ENCODE measurements around the gene UTP11.

The UTP11 gene

DNA sequence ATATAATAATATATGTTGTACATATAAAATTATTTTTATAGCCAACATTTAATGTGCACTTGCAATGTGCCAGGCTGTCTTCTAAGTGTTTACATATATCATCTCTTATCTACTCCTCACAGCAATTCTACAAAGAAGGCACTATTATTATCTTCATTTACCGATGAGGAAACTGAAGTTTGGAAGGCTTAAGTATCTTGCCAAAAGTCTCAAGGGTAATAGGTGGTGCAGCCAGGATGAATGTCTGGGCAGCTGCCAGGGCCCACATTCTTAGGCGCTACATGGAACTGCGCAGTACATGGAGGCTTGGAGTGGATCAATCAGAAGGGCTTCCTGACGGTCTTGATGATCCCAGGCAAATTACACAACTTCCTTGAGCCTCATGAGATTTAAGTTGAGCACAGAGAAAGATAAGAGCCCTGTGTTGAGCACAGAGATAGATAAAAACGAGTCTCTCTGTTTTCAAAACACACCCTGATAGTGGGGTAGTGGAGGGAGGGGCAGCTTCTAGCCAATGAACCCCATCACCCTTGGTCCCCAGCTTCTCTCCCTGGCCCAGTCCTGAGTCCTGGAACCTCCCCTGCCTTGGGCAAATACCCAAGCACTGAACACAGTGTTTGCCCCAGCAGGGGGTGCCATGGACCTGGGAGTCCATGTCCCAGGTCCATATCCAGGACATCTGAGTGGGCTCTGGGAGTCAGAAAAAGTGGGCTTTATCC, 24.8 kb downstream of the UTP11 start:
- H3K9ac ChIP-seq (ENCODE audit: low read depth in 1 of 2, low read length in 2 of 2): no peak overlapping the region
- no peak overlapping the region for H3K4me3 ChIP-seq (ENCODE audit: low read length in 2 of 2)
- H3K9me3 ChIP-seq (ENCODE audit: control insufficient read depth in 2 of 2, low read length in 2 of 2): no peaks in the 10 kb centered on the region
- no peaks in the 10 kb centered on the region for H3K36me3 ChIP-seq (ENCODE audit: control insufficient read depth in 2 of 2, insufficient read depth in 2 of 2, low read length in 2 of 2)
- no peaks in the 10 kb centered on the region for H3K4me1 ChIP-seq (ENCODE audit: control insufficient read depth in 2 of 2, insufficient read depth in 2 of 2, low read length in 2 of 2)
- H3K27me3 ChIP-seq (ENCODE audit: control insufficient read depth in 2 of 2, insufficient read depth in 2 of 2, low read length in 2 of 2): peaks cover 5 to 26% of the 10 kb centered on the region in 2 donors
- no peak overlapping the region for H3K27ac ChIP-seq (ENCODE audit: low read depth in 2 of 2, low read length in 2 of 2)

DNA sequence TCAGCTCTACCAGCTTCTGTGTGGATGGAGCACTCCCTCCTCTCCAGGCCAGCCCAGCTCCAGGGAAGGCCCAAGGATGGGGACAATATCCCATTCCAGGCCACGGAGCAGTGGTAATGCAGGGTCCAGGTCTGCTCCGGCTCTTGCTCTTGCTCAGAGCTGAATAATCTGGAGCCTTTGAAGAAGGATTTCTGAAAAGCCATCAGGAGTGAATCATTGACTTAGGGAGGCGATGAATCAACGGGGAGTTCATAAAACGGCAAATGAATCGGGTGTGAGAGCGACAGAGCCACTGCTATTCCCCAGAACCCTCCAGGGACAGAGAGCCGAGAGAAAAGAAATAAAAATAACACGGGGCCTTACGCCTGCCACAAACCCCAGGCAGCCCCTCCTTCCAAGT, 26.3 kb downstream of the UTP11 start:
- H3K27me3 ChIP-seq (ENCODE audit: control insufficient read depth in 2 of 2, insufficient read depth in 2 of 2, low read length in 2 of 2): peaks cover 18 to 40% of the 10 kb centered on the region in 2 donors
- H3K4me3 ChIP-seq (ENCODE audit: low read length in 2 of 2): no peak overlapping the region
- no peaks in the 10 kb centered on the region for H3K4me1 ChIP-seq (ENCODE audit: control insufficient read depth in 2 of 2, insufficient read depth in 2 of 2, low read length in 2 of 2)
- H3K27ac ChIP-seq (ENCODE audit: low read depth in 2 of 2, low read length in 2 of 2): no peak overlapping the region
- H3K9ac ChIP-seq (ENCODE audit: low read depth in 1 of 2, low read length in 2 of 2): no peak overlapping the region
- no peaks in the 10 kb centered on the region for H3K36me3 ChIP-seq (ENCODE audit: control insufficient read depth in 2 of 2, insufficient read depth in 2 of 2, low read length in 2 of 2)
- no peaks in the 10 kb centered on the region for H3K9me3 ChIP-seq (ENCODE audit: control insufficient read depth in 2 of 2, low read length in 2 of 2)

DNA sequence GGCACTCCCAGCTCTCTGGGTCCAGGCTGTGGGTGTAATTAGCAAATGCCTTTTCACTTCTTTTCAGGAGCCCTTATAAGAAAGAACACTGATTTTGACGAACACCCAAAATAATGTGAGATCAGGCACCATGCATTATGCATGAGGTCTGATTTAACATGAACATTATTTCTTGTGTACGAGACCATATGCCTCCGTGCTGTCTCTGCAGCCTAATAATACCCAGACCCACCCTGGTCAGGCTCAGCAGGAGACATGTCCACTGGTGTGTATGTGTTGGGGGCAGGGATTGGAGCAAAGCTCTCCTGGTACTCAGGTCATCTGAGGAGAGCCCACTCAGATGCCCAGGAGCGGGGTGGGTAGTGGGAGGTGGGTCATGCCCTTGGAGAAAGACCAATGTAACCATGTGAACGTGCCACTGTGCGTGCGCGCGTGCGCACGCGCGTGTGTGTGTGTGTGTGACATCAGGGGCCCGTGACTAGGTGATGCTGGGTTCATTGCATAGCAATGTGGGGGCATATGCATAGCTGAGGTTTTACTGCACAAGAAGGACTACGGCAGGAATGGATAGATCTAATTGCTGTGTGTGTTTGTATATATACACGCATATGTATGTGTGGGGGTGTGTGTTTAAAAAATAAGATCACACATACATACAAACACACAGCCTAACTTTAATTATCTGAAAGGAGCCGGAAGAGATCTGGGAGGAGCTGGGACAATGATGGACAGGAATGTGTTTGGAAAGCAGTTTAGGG, 27.0 kb downstream of the UTP11 start:
- H3K9me3 ChIP-seq (ENCODE audit: control insufficient read depth in 2 of 2, low read length in 2 of 2): no peaks in the 10 kb centered on the region
- H3K27ac ChIP-seq (ENCODE audit: low read depth in 2 of 2, low read length in 2 of 2): no peak overlapping the region
- H3K27me3 ChIP-seq (ENCODE audit: control insufficient read depth in 2 of 2, insufficient read depth in 2 of 2, low read length in 2 of 2): peaks cover 23 to 46% of the 10 kb centered on the region in 2 donors
- no peak overlapping the region for H3K4me3 ChIP-seq (ENCODE audit: low read length in 2 of 2)
- no peaks in the 10 kb centered on the region for H3K36me3 ChIP-seq (ENCODE audit: control insufficient read depth in 2 of 2, insufficient read depth in 2 of 2, low read length in 2 of 2)
- no peak overlapping the region for H3K9ac ChIP-seq (ENCODE audit: low read depth in 1 of 2, low read length in 2 of 2)
- H3K4me1 ChIP-seq (ENCODE audit: control insufficient read depth in 2 of 2, insufficient read depth in 2 of 2, low read length in 2 of 2): peaks cover 4% of the 10 kb centered on the region in 2 donors

DNA sequence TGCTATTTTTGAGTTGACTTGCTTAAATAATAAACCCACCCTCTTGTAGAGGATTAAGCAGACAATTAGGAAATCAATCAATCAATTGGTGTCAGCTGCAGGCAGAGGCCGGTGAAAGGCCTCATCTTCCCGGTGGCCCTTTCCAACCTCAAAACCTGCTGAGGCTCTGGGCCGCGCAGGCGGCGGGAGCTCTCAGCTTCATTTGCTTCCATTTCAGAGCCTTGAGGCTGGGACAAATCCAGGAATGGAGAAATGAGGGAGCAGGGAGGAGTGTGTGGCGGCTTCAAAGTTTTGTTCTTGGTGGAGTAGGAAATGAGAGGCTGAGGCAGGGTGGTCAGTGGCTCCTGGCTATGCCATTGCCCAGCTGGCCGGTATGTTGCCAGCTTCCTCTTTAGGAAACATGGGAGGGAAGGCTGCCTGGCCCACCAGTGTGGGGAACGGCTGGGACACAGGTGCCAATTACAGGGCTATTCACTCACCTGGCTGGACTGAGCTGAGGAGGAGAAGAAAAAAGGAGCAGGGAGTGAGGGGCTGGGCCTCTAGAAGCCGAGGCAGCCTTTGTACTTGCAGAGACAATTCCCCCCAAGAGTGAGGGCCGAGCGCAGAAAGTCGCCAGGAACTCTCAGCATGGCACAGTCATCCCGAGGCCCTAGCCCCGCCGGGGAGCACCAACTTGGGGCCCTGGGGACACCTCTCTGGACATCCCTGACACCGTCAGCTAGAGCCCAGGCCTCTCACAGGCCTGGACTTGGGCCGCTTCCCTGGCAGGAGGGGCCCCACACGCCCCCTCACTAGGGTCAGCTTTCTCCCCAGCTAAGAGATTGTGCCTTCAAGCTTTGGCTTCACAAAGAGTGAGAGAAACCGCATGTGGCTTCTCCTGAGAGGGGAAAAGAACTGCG, 29.7 kb downstream of the UTP11 start:
- Histone ChIP-seq H3K9ac (ENCODE audit: low read depth in 1 of 2, low read length in 2 of 2) (no peak overlapping the region), H3K27ac (ENCODE audit: low read depth in 2 of 2, low read length in 2 of 2) (no peak overlapping the region), H3K4me3 (ENCODE audit: low read length in 2 of 2) (no peak overlapping the region), H3K27me3 (ENCODE audit: control insufficient read depth in 2 of 2, insufficient read depth in 2 of 2, low read length in 2 of 2) (peaks cover 28 to 56% of the 10 kb centered on the region in 2 donors), H3K36me3 (ENCODE audit: control insufficient read depth in 2 of 2, insufficient read depth in 2 of 2, low read length in 2 of 2) (no peaks in the 10 kb centered on the region), H3K9me3 (ENCODE audit: control insufficient read depth in 2 of 2, low read length in 2 of 2) (no peaks in the 10 kb centered on the region), H3K4me1 (ENCODE audit: control insufficient read depth in 2 of 2, insufficient read depth in 2 of 2, low read length in 2 of 2) (peaks cover 4 to 6% of the 10 kb centered on the region in 2 donors)

DNA sequence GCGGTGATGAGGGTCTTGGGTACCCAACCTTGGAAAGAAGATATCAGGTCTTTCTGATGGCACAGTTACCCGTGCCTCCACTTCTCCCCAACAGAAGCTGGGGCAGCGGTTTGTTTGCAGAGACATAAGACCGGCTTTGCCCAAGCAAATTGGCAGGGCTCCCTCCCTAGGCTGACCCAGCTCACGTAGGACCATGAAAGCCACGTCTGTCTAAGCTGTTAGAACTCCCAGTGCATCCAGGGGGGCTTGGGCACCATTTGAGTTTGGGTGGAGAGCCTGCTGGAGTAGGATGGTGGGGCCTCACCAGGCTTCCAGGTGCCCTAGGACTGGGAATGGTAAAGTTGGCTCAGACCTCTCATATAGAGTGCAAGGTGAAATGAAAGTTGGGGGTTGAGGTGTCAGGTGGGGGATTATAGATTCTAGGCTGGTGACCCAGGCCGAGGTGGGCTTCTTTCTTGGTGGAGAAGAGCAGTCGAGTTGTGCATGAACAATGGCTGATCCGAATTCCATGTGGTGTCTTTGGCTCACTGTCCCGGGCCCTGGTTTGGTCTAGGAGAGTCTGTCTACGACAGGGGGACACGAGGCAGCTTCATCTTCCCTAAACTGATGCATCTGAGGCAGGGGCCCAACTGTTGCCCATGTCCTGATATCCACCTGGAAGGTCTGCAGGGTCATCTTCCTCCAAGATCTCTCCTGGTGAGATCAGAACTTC, 30.7 kb downstream of the UTP11 start:
- no peak overlapping the region for H3K27ac ChIP-seq (ENCODE audit: low read depth in 2 of 2, low read length in 2 of 2)
- H3K27me3 ChIP-seq (ENCODE audit: control insufficient read depth in 2 of 2, insufficient read depth in 2 of 2, low read length in 2 of 2): peaks cover 30 to 65% of the 10 kb centered on the region in 2 donors
- H3K4me3 ChIP-seq (ENCODE audit: low read length in 2 of 2): no peak overlapping the region
- H3K36me3 ChIP-seq (ENCODE audit: control insufficient read depth in 2 of 2, insufficient read depth in 2 of 2, low read length in 2 of 2): no peaks in the 10 kb centered on the region
- H3K9me3 ChIP-seq (ENCODE audit: control insufficient read depth in 2 of 2, low read length in 2 of 2): no peaks in the 10 kb centered on the region
- H3K4me1 ChIP-seq (ENCODE audit: control insufficient read depth in 2 of 2, insufficient read depth in 2 of 2, low read length in 2 of 2): peaks cover 4 to 8% of the 10 kb centered on the region in 2 donors
- H3K9ac ChIP-seq (ENCODE audit: low read depth in 1 of 2, low read length in 2 of 2): no peak overlapping the region

DNA sequence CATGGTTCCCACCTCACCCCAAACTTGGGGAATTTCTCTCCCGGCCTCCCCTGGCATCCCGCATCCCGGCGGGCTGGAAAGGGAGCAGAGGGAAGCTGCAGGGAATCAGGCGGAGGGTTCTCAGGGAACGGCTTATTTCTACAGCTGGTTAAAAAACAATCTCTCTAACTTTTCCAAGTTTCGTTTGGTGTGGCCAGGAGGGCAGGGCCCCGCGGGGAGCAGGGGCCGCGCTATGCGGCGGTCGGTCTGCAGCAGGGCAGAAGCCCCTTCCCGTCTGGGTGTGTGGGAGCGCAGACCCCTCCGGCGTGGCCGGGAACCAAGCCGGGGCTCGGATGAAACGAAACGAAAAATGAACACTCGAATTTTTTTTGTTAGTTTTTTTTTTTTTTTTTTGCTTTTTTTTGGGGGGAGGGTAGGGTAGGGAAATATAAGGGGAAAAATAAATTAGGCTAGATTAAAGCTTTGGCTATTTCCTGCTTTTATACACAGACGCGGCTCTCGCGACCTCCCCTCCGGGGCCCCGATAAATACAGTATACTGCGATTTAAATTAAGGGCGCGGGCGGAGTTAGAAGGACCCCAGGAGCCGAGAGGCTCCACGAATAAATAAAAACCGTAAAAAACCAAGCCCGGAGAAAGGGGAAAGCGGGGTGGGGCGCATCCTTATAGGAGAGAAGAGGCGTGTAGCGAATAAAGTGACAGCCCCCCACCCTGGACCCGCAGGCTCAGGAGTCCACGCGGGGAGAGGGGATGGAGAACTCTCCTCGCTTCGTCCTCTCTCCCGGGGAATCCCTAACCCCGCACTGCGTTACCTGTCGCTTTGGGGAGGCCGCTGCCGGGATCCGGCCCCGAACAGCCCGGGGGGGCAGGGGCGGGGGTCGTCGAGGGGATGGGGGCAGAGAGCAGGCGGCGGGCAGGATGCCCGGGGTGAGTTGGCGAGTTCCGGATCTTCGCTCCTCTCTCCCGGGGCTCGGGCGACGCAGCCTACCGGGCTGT, 32.0 kb downstream of the UTP11 start:
- H3K36me3 ChIP-seq (ENCODE audit: control insufficient read depth in 2 of 2, insufficient read depth in 2 of 2, low read length in 2 of 2): no peaks in the 10 kb centered on the region
- H3K4me3 ChIP-seq (ENCODE audit: low read length in 2 of 2): peak overlapping the region in 1 of 2 donors; percentile 16
- H3K4me1 ChIP-seq (ENCODE audit: control insufficient read depth in 2 of 2, insufficient read depth in 2 of 2, low read length in 2 of 2): peaks cover 4 to 8% of the 10 kb centered on the region in 2 donors
- peaks cover 38 to 71% of the 10 kb centered on the region in 2 donors for H3K27me3 ChIP-seq (ENCODE audit: control insufficient read depth in 2 of 2, insufficient read depth in 2 of 2, low read length in 2 of 2)
- no peaks in the 10 kb centered on the region for H3K9me3 ChIP-seq (ENCODE audit: control insufficient read depth in 2 of 2, low read length in 2 of 2)
- H3K9ac ChIP-seq (ENCODE audit: low read depth in 1 of 2, low read length in 2 of 2): no peak overlapping the region
- H3K27ac ChIP-seq (ENCODE audit: low read depth in 2 of 2, low read length in 2 of 2): no peak overlapping the region

DNA sequence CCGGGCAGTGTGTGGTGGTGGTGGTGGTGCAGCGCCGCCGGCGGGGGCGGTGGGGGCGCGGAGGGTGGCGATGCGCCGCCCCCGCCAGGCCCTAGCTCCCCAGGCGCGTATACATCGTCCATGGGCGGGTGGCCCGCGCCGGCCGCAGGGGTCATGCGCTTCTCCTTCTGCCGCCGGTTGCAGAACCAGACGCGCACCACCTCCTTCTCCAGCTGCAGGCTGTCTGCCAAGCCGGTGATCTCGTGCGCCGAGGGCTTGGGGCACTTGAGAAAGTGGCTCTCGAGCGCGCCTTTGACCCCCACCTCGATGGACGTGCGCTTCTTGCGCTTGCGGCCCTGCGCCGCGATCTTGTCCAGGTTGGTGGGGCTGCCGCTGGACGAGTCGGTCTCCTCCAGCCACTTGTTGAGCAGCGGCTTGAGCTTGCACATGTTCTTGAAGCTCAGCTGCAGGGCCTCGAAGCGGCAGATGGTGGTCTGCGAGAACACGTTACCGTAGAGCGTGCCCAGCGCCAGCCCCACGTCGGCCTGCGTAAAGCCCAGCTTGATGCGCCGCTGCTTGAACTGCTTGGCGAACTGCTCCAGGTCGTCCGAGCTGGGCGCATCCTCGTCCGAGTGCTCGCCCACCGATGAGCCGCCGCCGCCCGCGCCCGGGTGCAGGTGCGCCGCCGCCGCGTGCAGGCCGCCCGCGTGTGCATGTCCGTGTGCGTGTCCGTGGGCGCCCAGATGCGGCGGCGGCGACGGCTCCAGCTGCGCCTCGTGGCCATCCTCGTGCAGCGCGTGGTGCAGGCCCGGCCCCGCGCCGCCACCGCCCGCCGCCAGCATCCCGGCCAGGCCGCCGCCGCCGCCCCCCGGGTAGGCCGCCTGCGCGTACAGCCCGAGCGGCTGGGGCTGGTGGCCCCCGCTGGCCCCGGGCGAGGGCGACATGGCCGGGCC, 33.1 kb downstream of the UTP11 start:
- H3K36me3 ChIP-seq (ENCODE audit: control insufficient read depth in 2 of 2, insufficient read depth in 2 of 2, low read length in 2 of 2): no peaks in the 10 kb centered on the region
- no peaks in the 10 kb centered on the region for H3K9me3 ChIP-seq (ENCODE audit: control insufficient read depth in 2 of 2, low read length in 2 of 2)
- H3K4me1 ChIP-seq (ENCODE audit: control insufficient read depth in 2 of 2, insufficient read depth in 2 of 2, low read length in 2 of 2): peaks cover 4 to 8% of the 10 kb centered on the region in 2 donors
- H3K27ac ChIP-seq (ENCODE audit: low read depth in 2 of 2, low read length in 2 of 2): no peak overlapping the region
- H3K4me3 ChIP-seq (ENCODE audit: low read length in 2 of 2): no peak overlapping the region
- peaks cover 38 to 63% of the 10 kb centered on the region in 2 donors for H3K27me3 ChIP-seq (ENCODE audit: control insufficient read depth in 2 of 2, insufficient read depth in 2 of 2, low read length in 2 of 2)
- no peak overlapping the region for H3K9ac ChIP-seq (ENCODE audit: low read depth in 1 of 2, low read length in 2 of 2)

DNA sequence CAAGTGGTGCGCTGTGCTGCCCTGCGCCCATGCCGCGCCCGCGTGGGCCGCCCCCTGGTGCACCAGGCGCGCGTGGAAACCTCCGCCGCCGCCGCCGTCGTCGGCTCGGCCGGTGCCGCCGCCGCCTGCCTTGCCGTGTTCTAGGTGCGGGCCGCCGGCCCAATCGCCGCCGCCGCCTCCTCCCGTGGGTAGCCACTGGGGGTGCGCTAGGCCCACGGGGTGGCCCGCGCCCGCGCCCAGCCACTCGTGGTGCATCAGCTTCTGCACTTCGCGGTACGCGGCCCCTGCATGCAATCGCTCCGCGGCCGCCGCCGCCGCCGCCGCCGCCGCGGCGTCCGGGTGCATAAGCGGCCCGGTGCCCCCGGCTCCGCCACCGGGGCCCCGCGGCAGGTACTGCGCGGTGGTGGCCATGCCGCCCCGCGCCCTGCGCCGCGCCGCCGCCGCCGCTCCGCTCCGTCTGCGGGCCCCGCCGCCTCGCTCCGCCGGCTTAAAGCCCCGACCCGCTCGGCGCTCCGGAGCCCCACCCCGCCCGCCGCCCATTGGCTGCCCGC, 33.9 kb downstream of the UTP11 start, which contains the start of gene POU3F1:
Gene POU3F1, minus strand, starts transcription at position 461 of the 551 bp plus-strand sequence. Its CDS starts 50 bp downstream, at position 411.
- no peak within 1 kb of the TSS for H3K27ac ChIP-seq (ENCODE audit: low read depth in 2 of 2, low read length in 2 of 2)
- H3K4me3 ChIP-seq (ENCODE audit: low read length in 2 of 2): peak within 1 kb of the TSS; percentile 37 to 57
- peak within 1 kb of the TSS in 1 of 2 donors; percentile 34 for H3K9ac ChIP-seq (ENCODE audit: low read depth in 1 of 2, low read length in 2 of 2)
- peaks cover 38 to 56% of the 10 kb centered on the region in 2 donors for H3K27me3 ChIP-seq (ENCODE audit: control insufficient read depth in 2 of 2, insufficient read depth in 2 of 2, low read length in 2 of 2)
- H3K36me3 ChIP-seq (ENCODE audit: control insufficient read depth in 2 of 2, insufficient read depth in 2 of 2, low read length in 2 of 2): no peaks in the 10 kb centered on the region
- H3K9me3 ChIP-seq (ENCODE audit: control insufficient read depth in 2 of 2, low read length in 2 of 2): no peaks in the 10 kb centered on the region
- peaks cover 4 to 8% of the 10 kb centered on the region in 2 donors for H3K4me1 ChIP-seq (ENCODE audit: control insufficient read depth in 2 of 2, insufficient read depth in 2 of 2, low read length in 2 of 2)

All from mucosa of rectum (tissue), 2 donors.